Measurements from ENCODE around the gene MYH13. TPM values are rescaled to one million over a fixed set of nuclear protein-coding genes. Genes with fewer than 3 reads are reported as not detected.

The MYH13 gene
- total RNA-seq = not detected
- polyA plus RNA-seq (2013, experiment 1 of 2) = not detected
- 0.01 TPM for polyA plus RNA-seq (2013, experiment 2 of 2)
- total RNA-seq = 0 to 0.14 (median 0) reads per million in 172 experiments

- intact Hi-C loops (cut with DNase I, micrococcal nuclease) = no loop called here
- H3K27ac ChIP-seq (ENCODE audit: low read depth in 1 of 2, low read length in 2 of 2) = no peak within 1 kb of the TSS
- no peaks in the 10 kb centered on the region for H3K27me3 ChIP-seq (ENCODE audit: control insufficient read depth in 1 of 2, insufficient read depth in 2 of 2, low read length in 2 of 2)
- H3K27me3 Mint-ChIP-seq = peaks cover 8% of the 10 kb centered on the region
- no peaks in the 10 kb centered on the region for H3K9me3 Mint-ChIP-seq
- TF ChIP-seq CTCF (IDR thresholded peaks at IDR 0.05) = no peak
- H3K4me1 ChIP-seq (ENCODE audit: insufficient read depth, low read length) = no peaks in the 10 kb centered on the region
- no peaks in the 10 kb centered on the region for H3K4me1 Mint-ChIP-seq (ENCODE audit: low read depth)
- no peaks in the 10 kb centered on the region for H3K36me3 Mint-ChIP-seq (ENCODE audit: low read depth)
- DNase-seq = no peak
- H3K4me3 Mint-ChIP-seq = no peak within 1 kb of the TSS
- ATAC-seq (ENCODE audit: poor library complexity) = no peak
- H3K4me3 ChIP-seq (ENCODE audit: low read length) = no peak within 1 kb of the TSS
- ChIA-PET POLR2A (interaction anchor here (0.6 kb wide), 1 partner anchor 1101 kb away, joined by 3 read pairs; no protein-coding TSS in a partner anchor), CTCF (no interaction called here)
- H3K36me3 ChIP-seq (ENCODE audit: insufficient read depth, low read length) = no peaks in the 10 kb centered on the region
- no peaks in the 10 kb centered on the region for H3K9me3 ChIP-seq (ENCODE audit: control insufficient read depth in 1 of 2, insufficient read depth in 1 of 2, low read length in 2 of 2)
- no peak within 1 kb of the TSS for H3K27ac Mint-ChIP-seq
These were observed at the start of gene MYH13 for GRCh38 chr17:10372906-10373305. Gene MYH13 (minus strand): TSS chr17:10373006. CDS start chr17:10364530, 8,476 bp downstream.

- no peak for TF ChIP-seq CTCF (IDR thresholded peaks at IDR 0.05)
These were observed 49.2 kb upstream of the MYH13 start, which contains the start of gene MYH8 for GRCh38 chr17:10421900-10422542. Gene MYH8 (minus strand): TSS chr17:10421950. CDS start chr17:10420227, 1,723 bp downstream.

GRCh38 chr17:10421211-10421610 is 48.4 kb upstream of the MYH13 start:
- no peak for TF ChIP-seq CTCF (IDR thresholded peaks at IDR 0.05)
- no peaks in the 10 kb centered on the region for H3K36me3 Mint-ChIP-seq (ENCODE audit: low read depth)
- H3K9me3 ChIP-seq (ENCODE audit: control insufficient read depth in 1 of 2, insufficient read depth in 1 of 2, low read length in 2 of 2) = no peaks in the 10 kb centered on the region
- H3K27me3 Mint-ChIP-seq = peaks cover 4% of the 10 kb centered on the region
- no peaks in the 10 kb centered on the region for H3K4me1 Mint-ChIP-seq (ENCODE audit: low read depth)
- H3K27me3 ChIP-seq (ENCODE audit: control insufficient read depth in 1 of 2, insufficient read depth in 2 of 2, low read length in 2 of 2) = no peaks in the 10 kb centered on the region
- H3K27ac ChIP-seq (ENCODE audit: low read depth in 1 of 2, low read length in 2 of 2) = no peak overlapping the region
- ATAC-seq (ENCODE audit: poor library complexity) = no peak
- ChIA-PET POLR2A (no interaction called here), CTCF (no interaction called here)
- H3K36me3 ChIP-seq (ENCODE audit: insufficient read depth, low read length) = no peaks in the 10 kb centered on the region
- no peaks in the 10 kb centered on the region for H3K4me1 ChIP-seq (ENCODE audit: insufficient read depth, low read length)
- H3K9me3 Mint-ChIP-seq = peaks cover 2% of the 10 kb centered on the region
- no peak overlapping the region for H3K4me3 ChIP-seq (ENCODE audit: low read length)
- H3K4me3 Mint-ChIP-seq = no peak overlapping the region
- DNase-seq = no peak
- no peak overlapping the region for H3K27ac Mint-ChIP-seq
- intact Hi-C loops (cut with DNase I, micrococcal nuclease) = no loop called here

More at GRCh38 chr17:10421900-10422542, 49.2 kb upstream of the MYH13 start, which contains the start of gene MYH8:
- ChIA-PET CTCF (no interaction called here), POLR2A (no interaction called here)
- H3K27me3 Mint-ChIP-seq = peaks cover 4% of the 10 kb centered on the region
- intact Hi-C loops (cut with DNase I, micrococcal nuclease) = no loop called here
- H3K36me3 Mint-ChIP-seq (ENCODE audit: low read depth) = no peaks in the 10 kb centered on the region
- no peak for ATAC-seq (ENCODE audit: poor library complexity)
- H3K27ac Mint-ChIP-seq = no peak within 1 kb of the TSS
- no peaks in the 10 kb centered on the region for H3K9me3 ChIP-seq (ENCODE audit: control insufficient read depth in 1 of 2, insufficient read depth in 1 of 2, low read length in 2 of 2)
- no peak within 1 kb of the TSS for H3K4me3 Mint-ChIP-seq
- no peaks in the 10 kb centered on the region for H3K4me1 ChIP-seq (ENCODE audit: insufficient read depth, low read length)
- no peaks in the 10 kb centered on the region for H3K4me1 Mint-ChIP-seq (ENCODE audit: low read depth)
- H3K27ac ChIP-seq (ENCODE audit: low read depth in 1 of 2, low read length in 2 of 2) = no peak within 1 kb of the TSS
- no peaks in the 10 kb centered on the region for H3K27me3 ChIP-seq (ENCODE audit: control insufficient read depth in 1 of 2, insufficient read depth in 2 of 2, low read length in 2 of 2)
- H3K4me3 ChIP-seq (ENCODE audit: low read length) = no peak within 1 kb of the TSS
- DNase-seq = no peak
- peaks cover 2% of the 10 kb centered on the region for H3K9me3 Mint-ChIP-seq
- H3K36me3 ChIP-seq (ENCODE audit: insufficient read depth, low read length) = no peaks in the 10 kb centered on the region

Data from CD4-positive, alpha-beta T cell (primary cell).